Epithelial cell of prostate (primary cell): ENCODE results near the gene CCL8.

Experiments used
- DNase-seq: peaks from one replicate; pipeline ENCODE4 v3.0.0-alpha.2; 2011; ENCODE audit warnings: low read depth, low spot score
- H3K27ac ChIP-seq: fragments of 450-650 bp; 2 replicates; pipeline ENCODE4 v1.5.1; 2017; ENCODE audit warnings: mild to moderate bottlenecking

Gene CCL8

DNA sequence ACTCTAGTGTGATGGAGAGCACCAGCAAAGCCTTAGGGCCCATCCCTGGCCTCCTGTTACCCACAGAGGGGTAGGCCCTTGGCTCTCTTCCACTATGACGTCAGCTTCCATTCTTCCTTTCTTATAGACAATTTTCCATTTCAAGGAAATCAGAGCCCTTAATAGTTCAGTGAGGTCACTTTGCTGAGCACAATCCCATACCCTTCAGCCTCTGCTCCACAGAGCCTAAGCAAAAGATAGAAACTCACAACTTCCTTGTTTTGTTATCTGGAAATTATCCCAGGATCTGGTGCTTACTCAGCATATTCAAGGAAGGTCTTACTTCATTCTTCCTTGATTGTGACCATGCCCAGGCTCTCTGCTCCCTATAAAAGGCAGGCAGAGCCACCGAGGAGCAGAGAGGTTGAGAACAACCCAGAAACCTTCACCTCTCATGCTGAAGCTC lies at the start of gene CCL8:
TSS of gene CCL8 (plus strand) at position 397 of the 445 bp plus-strand sequence. CDS start 67 bp downstream, outside the sequence.
- H3K27ac ChIP-seq = no peak within 1 kb of the TSS
- DNase-seq = no peak

DNA sequence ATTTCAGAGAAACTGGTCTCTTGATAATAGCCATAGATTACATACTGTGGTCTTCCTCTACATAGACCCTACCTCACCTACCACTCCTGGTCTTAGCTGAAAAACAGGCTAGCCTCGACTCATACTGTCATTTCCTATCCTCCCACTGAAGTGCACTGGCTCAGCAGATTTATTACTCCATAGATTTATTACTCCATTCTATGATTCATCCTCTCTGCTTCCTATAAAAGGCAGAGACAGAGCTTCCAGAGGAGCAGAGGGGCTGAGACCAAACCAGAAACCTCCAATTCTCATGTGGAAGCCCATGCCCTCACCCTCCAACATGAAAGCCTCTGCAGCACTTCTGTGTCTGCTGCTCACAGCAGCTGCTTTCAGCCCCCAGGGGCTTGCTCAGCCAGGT lies 49.3 kb upstream of the CCL8 start, which contains the start of gene CCL7:
TSS of gene CCL7 (plus strand) at position 253 of the 400 bp plus-strand sequence. CDS start at position 323, 70 bp downstream.
- DNase-seq = no peak
- no peak within 1 kb of the TSS for H3K27ac ChIP-seq

GRCh38 chr17:34275881-34276280 lies 43.4 kb upstream of the CCL8 start:
- peak; percentile 49 for DNase-seq

DNA sequence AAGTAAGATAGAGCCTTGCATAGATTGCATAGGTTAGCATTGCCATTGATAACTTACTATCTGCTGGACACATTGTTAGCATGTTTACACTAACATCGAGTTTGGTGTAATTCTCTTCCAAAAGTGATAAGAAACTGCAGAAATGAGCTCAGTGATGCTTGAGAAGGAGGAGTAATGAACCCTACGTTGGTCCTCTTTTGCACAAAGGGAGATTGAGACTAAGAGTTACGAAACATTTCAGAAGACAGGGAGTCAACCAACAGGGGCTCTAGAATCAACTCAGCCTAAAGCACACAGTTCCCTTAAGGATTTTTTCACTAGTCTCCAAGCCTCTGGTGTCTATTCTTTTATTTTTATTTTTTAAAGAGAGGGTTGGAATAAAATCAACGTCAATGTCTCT lies 42.4 kb upstream of the CCL8 start:
- no peak overlapping the region for H3K27ac ChIP-seq

More at GRCh38 chr17:34275881-34276280, 43.4 kb upstream of the CCL8 start:
- no peak overlapping the region for H3K27ac ChIP-seq

GRCh38 chr17:34283571-34283970 lies 35.7 kb upstream of the CCL8 start:
- no peak overlapping the region for H3K27ac ChIP-seq
- DNase-seq = no peak

More for the DNA sequence above, 42.4 kb upstream of the CCL8 start:
- no peak for DNase-seq

DNA sequence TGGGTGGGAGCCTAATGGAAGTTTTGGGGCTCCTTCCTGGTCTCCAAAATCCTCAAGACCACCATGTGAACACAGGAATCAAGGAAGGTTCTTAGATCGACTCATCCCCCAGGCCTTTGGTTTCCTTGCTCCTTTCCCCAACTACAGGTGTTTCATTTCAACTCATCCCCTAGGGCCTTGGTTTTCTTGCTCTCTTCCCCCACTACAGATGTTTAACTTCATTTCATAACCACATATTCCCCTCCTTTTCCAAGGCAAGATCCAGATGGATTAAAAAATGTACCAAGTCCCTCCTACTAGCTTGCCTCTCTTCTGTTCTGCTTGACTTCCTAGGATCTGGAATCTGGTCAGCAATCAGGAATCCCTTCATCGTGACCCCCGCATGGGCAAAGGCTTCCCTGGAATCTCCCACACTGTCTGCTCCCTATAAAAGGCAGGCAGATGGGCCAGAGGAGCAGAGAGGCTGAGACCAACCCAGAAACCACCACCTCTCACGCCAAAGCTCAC lies 33.9 kb upstream of the CCL8 start, which contains the start of gene CCL11:
TSS of gene CCL11 (plus strand) at position 457 of the 507 bp plus-strand sequence. CDS start 67 bp downstream, outside the sequence.
- DNase-seq = no peak
- H3K27ac ChIP-seq = no peak within 1 kb of the TSS

GRCh38 chr17:34287875-34288274 lies 31.4 kb upstream of the CCL8 start:
- DNase-seq = no peak
- H3K27ac ChIP-seq = no peak overlapping the region

- no peak for DNase-seq
These were observed 28.6 kb upstream of the CCL8 start for GRCh38 chr17:34290586-34290985.

DNA sequence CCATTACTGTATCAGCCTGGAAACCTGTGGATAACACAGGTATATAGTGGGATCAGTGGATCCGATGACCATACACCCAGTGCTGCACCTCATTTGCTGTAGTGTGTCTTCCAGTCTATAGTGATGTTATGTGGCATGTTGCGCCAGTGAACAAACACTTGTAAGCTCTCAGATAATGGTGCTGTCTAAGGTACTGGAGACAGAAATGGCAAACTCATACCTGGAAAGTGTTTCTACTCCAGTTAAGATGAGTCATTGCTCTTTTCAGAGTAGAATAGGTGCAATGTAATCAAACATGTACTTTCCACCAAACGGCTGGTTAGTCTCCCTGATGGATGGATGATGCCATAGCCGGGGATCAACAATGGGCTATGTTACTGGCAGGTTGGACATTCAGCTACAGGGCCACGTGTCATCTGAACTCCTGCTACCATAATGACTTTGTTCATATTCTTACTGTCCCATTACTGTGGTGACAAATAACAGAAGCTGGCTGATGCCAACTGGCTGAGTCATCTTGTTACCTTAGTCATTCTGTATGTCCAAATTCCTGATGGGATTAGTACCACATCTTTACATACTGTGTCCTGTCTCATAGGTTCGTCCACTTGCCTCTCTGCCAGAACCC lies 27.4 kb upstream of the CCL8 start:
- H3K27ac ChIP-seq = no peak overlapping the region
- no peak for DNase-seq

More at GRCh38 chr17:34290586-34290985, 28.6 kb upstream of the CCL8 start:
- H3K27ac ChIP-seq = no peak overlapping the region

DNA sequence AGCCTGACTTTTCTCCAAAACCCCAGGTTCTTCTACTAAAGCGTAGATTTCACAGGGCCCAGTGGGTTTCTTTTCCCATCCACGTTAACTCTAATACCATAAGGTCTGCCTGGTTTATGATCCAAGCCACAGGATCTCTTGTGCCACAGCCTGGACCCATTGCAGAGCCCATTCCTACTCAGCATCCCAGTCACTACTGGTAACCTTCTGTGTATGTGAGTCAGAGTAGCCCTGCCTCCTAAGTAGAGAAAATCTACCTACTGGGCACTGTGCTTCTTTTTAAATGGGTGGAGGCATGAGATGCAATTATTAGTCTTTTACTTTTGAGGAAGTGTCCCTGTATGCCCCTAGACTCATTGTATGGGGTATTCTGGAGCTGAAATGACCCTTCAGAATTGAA lies 20.2 kb upstream of the CCL8 start:
- H3K27ac ChIP-seq = no peak overlapping the region
- DNase-seq = no peak

- no peak for DNase-seq
These were observed 19.2 kb upstream of the CCL8 start for GRCh38 chr17:34299956-34300577.

DNA sequence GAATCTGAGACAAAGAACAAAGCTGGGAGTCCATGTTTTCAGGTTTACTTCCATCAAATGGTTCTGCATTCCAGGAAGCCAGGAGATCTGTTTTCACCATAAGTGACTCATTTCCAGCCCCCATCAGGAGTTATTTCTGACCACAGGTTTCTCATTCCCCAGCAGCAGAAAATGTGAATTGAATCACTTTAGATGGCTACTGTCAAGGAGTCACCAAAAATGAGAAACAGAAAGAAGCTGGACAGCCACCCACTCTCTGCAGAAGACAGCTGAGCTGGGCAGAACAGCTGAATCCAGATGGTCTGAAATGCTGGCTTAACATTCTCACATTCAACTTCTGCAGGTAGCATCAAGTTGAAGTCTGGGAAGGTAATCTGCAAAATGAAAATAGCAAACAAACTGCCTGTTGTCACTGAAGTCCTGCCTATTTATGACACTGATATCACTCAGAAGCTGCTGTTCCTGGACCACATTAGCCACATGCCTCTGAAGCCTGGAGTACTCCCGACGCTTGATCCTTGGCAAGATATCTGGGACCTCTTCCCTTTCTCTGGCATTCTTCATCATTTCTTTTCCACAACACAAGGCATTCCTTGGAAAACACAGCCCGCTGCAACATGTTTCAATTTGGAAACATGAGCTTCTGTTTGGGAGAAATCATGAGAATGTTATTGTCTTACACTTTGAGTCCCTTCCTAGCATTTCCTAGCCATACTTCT lies 18.4 kb upstream of the CCL8 start:
- peak overlapping the region; percentile 36 for H3K27ac ChIP-seq
- no peak for DNase-seq

More at GRCh38 chr17:34299956-34300577, 19.2 kb upstream of the CCL8 start:
- H3K27ac ChIP-seq = peak overlapping the region; percentile 36

- no peak overlapping the region for H3K27ac ChIP-seq
- DNase-seq = no peak
These were observed 17.2 kb upstream of the CCL8 start for GRCh38 chr17:34301986-34302385.

GRCh38 chr17:34302636-34303035 lies 16.6 kb upstream of the CCL8 start:
- H3K27ac ChIP-seq = no peak overlapping the region
- no peak for DNase-seq

- no peak overlapping the region for H3K27ac ChIP-seq
- DNase-seq = no peak
These were observed 15.6 kb upstream of the CCL8 start for GRCh38 chr17:34303606-34304005.

DNA sequence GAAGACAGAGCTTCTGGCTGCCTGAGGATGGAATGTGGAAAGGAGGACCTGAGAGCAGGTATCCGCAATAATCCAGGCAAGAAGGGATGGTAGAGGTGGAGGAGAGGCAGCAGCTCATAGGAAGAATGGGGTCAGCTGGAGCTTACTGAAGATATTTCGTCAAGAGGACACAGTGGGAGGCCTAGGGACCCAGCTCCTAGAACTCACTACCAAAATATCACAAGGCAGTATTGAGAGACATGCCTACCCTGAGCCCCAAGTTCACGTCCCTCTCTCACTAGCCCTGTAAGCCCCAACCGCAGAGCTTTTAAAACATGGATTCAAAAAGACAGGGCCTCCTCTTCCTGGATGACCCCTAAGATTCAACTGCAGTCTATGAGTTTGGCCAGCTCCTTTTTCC lies 14.2 kb upstream of the CCL8 start:
- no peak for DNase-seq
- H3K27ac ChIP-seq = no peak overlapping the region

DNA sequence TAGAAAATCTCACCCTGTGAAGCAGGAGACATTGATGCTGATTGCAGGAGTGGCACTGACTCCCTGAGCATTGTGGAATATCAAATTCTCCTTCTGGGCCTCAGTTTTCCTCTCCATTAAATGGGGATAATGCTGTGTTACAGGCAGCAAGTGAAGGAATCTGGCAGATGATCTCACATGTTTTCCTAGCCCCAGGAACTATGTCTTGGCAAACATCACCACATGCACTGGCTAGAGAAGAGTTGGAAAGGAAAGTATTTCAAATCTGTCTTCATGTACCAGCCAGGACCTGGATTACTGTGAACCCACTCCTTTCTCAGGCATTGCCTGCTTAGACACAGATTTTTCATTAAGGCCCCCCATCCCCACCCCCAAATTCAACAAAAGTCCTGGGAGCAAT lies 13.6 kb upstream of the CCL8 start:
- DNase-seq = no peak

DNA sequence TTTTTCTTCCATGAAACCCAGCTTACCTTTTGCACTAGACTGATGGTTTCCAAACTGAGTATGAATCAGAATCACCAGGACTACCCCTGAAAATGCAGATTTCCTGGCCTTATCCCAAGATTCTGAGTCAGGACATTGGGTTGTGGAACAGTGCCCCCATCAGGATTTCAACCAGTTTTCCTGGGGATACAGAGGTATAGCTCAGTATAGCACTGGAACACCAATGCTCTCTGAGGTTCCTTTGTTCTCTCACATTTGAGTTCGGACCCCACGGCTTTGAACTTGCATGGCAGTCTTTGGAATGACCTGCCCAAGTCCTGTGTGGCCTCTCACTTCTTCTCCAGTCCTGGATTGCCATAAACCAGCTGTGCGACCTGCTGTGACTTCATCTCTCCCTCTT lies 12.8 kb upstream of the CCL8 start:
- DNase-seq = no peak
- no peak overlapping the region for H3K27ac ChIP-seq

More for the DNA sequence above, 13.6 kb upstream of the CCL8 start:
- no peak overlapping the region for H3K27ac ChIP-seq

GRCh38 chr17:34307110-34307509 lies 12.1 kb upstream of the CCL8 start:
- H3K27ac ChIP-seq = no peak overlapping the region
- DNase-seq = no peak

DNA sequence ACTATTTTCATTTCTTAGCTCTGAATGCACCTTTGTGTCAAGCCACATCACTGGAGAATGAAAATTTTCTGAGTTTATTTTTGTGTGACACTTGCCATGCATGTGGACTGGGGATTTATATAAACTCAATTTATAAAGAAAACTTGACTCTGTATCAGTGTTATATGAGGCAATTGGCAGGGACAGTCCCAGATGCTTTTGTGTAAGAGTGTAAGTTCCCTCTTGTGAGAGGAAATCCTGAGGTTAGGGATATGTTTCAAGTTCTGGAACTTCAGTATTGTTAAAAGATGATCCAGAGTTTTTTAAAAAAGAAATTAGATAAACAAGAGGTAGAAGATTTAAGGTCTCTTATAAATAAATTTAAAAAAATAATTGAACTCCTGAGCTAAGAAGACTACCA lies 10.9 kb upstream of the CCL8 start:
- no peak overlapping the region for H3K27ac ChIP-seq
- no peak for DNase-seq

GRCh38 chr17:34311291-34311690 lies 7.9 kb upstream of the CCL8 start:
- H3K27ac ChIP-seq = no peak overlapping the region
- DNase-seq = no peak
